HEK293 (cell line): ENCODE measurements around the gene HOXA3.

Experiments
- BCL6B ChIP-seq: fragments of 450-650 bp; formaldehyde crosslinking; IDR thresholded peaks from 2 replicates; pipeline ENCODE4 v1.5.1; 2017; ENCODE audit warnings: missing biosample characterization, missing genetic modification characterization
- GLI4 ChIP-seq: fragments of 450-650 bp; formaldehyde crosslinking; IDR thresholded peaks from 2 replicates; pipeline ENCODE4 v1.5.1; 2016; ENCODE audit warnings: missing biosample characterization, missing genetic modification characterization
- GLIS2 ChIP-seq: fragments of 450-650 bp; formaldehyde crosslinking; IDR thresholded peaks from 2 replicates; pipeline ENCODE4 v1.5.1; 2016; ENCODE audit warnings: missing biosample characterization, missing genetic modification characterization
- HOXD13 ChIP-seq: sonication (generic); formaldehyde crosslinking; IDR thresholded peaks from 2 replicates; pipeline ENCODE4 v1.8.0; 2022; ENCODE audit warnings: missing genetic modification reagents, borderline replicate concordance
- MZF1 ChIP-seq: fragments of 450-650 bp; formaldehyde crosslinking; IDR thresholded peaks from 2 replicates; pipeline ENCODE4 v1.5.1; 2017; ENCODE audit warnings: missing biosample characterization, missing genetic modification characterization, borderline replicate concordance
- OSR2 ChIP-seq: fragments of 450-650 bp; formaldehyde crosslinking; IDR thresholded peaks from 2 replicates; pipeline ENCODE4 v1.5.1; 2016; ENCODE audit warnings: missing biosample characterization, missing genetic modification characterization
- OVOL3 ChIP-seq: fragments of 450-650 bp; formaldehyde crosslinking; IDR thresholded peaks from 2 replicates; pipeline ENCODE4 v1.5.1; 2016; ENCODE audit warnings: missing biosample characterization, missing genetic modification characterization
- SCRT1 ChIP-seq: fragments of 450-650 bp; formaldehyde crosslinking; IDR thresholded peaks from 2 replicates; pipeline ENCODE4 v1.5.1; 2016; ENCODE audit warnings: missing biosample characterization, missing genetic modification characterization, borderline replicate concordance
- TCF7L2 ChIP-seq: IDR thresholded peaks from 2 replicates; pipeline ENCODE4 v1.6.1; 2011; ENCODE audit warnings: low read depth, mild to moderate bottlenecking, inconsistent platforms, low read length, moderate library complexity, borderline replicate concordance
- TSHZ1 ChIP-seq: fragments of 450-650 bp; formaldehyde crosslinking; IDR thresholded peaks from 2 replicates; pipeline ENCODE4 v1.5.1; 2016; ENCODE audit warnings: missing biosample characterization, missing genetic modification characterization, borderline replicate concordance
- YY1 ChIP-seq: fragments of 450-650 bp; formaldehyde crosslinking; IDR thresholded peaks from 2 replicates; pipeline ENCODE4 v1.5.1; 2018; ENCODE audit warnings: missing biosample characterization, missing genetic modification characterization
- ZBTB1 ChIP-seq: fragments of 450-650 bp; formaldehyde crosslinking; IDR thresholded peaks from 2 replicates; pipeline ENCODE4 v1.5.1; 2016; ENCODE audit warnings: missing biosample characterization, missing genetic modification characterization
- ZBTB17 ChIP-seq: fragments of 450-650 bp; formaldehyde crosslinking; IDR thresholded peaks from 2 replicates; pipeline ENCODE4 v1.5.1; 2016; ENCODE audit warnings: missing biosample characterization, missing genetic modification characterization
- ZBTB8A ChIP-seq: fragments of 450-650 bp; formaldehyde crosslinking; IDR thresholded peaks from 2 replicates; pipeline ENCODE4 v1.5.1; 2016; ENCODE audit warnings: missing biosample characterization, missing genetic modification characterization
- ZNF10 ChIP-seq: fragments of 450-650 bp; formaldehyde crosslinking; IDR thresholded peaks from 2 replicates; pipeline ENCODE4 v1.5.1; 2017; ENCODE audit warnings: missing biosample characterization, missing genetic modification characterization
- ZNF114 ChIP-seq: fragments of 450-650 bp; formaldehyde crosslinking; IDR thresholded peaks from 2 replicates; pipeline ENCODE4 v1.5.0; 2017; ENCODE audit warnings: missing biosample characterization, missing genetic modification characterization
- ZNF157 ChIP-seq: fragments of 450-650 bp; formaldehyde crosslinking; IDR thresholded peaks from 2 replicates; pipeline ENCODE4 v1.5.1; 2016; ENCODE audit warnings: missing biosample characterization, missing genetic modification characterization
- ZNF184 ChIP-seq: fragments of 450-650 bp; IDR thresholded peaks from 2 replicates; pipeline ENCODE4 v1.5.1; 2018; ENCODE audit warnings: missing biosample characterization, mild to moderate bottlenecking, missing genetic modification characterization
- ZNF23 ChIP-seq: fragments of 450-650 bp; formaldehyde crosslinking; IDR thresholded peaks from 2 replicates; pipeline ENCODE4 v1.5.1; 2016; ENCODE audit warnings: missing biosample characterization, missing genetic modification characterization, borderline replicate concordance
- ZNF248 ChIP-seq: fragments of 450-650 bp; formaldehyde crosslinking; IDR thresholded peaks from 2 replicates; pipeline ENCODE4 v1.5.1; 2017; ENCODE audit warnings: missing biosample characterization, missing genetic modification characterization
- ZNF311 ChIP-seq: fragments of 450-650 bp; formaldehyde crosslinking; IDR thresholded peaks from 2 replicates; pipeline ENCODE4 v1.5.1; 2017; ENCODE audit warnings: missing biosample characterization, missing genetic modification characterization, borderline replicate concordance
- ZNF341 ChIP-seq: fragments of 450-650 bp; formaldehyde crosslinking; IDR thresholded peaks from 2 replicates; pipeline ENCODE4; 2016; ENCODE audit warnings: low read depth, missing biosample characterization, missing genetic modification characterization
- ZNF510 ChIP-seq: fragments of 450-650 bp; formaldehyde crosslinking; IDR thresholded peaks from 2 replicates; pipeline ENCODE4 v1.5.1; 2018; ENCODE audit warnings: mild to moderate bottlenecking, missing genetic modification characterization, missing biosample characterization; ENCODE audit not compliant: insufficient replicate concordance
- ZNF513 ChIP-seq: fragments of 450-650 bp; IDR thresholded peaks from 2 replicates; pipeline ENCODE4 v1.5.1; 2018; ENCODE audit warnings: missing biosample characterization, missing genetic modification characterization
- ZNF530 ChIP-seq: fragments of 450-650 bp; formaldehyde crosslinking; IDR thresholded peaks from 2 replicates; pipeline ENCODE4 v1.5.1; 2016; ENCODE audit warnings: low read depth, missing biosample characterization, missing genetic modification characterization
- ZNF561 ChIP-seq: fragments of 450-650 bp; IDR thresholded peaks from 2 replicates; pipeline ENCODE4 v1.5.1; 2018; ENCODE audit warnings: missing biosample characterization, missing genetic modification characterization, borderline replicate concordance
- ZNF621 ChIP-seq: fragments of 450-650 bp; formaldehyde crosslinking; IDR thresholded peaks from 2 replicates; pipeline ENCODE4 v1.5.1; 2017; ENCODE audit warnings: missing biosample characterization, missing genetic modification characterization
- ZNF629 ChIP-seq: fragments of 450-650 bp; formaldehyde crosslinking; IDR thresholded peaks from 2 replicates; pipeline ENCODE4 v1.5.1; 2017; ENCODE audit warnings: missing biosample characterization, missing genetic modification characterization
- ZNF654 ChIP-seq: fragments of 450-650 bp; formaldehyde crosslinking; IDR thresholded peaks from 2 replicates; pipeline ENCODE4 v1.5.1; 2016; ENCODE audit warnings: low read depth, missing biosample characterization, missing genetic modification characterization
- ZNF701 ChIP-seq: fragments of 450-650 bp; formaldehyde crosslinking; IDR thresholded peaks from 2 replicates; pipeline ENCODE4 v1.5.1; 2016; ENCODE audit warnings: missing biosample characterization, missing genetic modification characterization
- ZNF76 ChIP-seq: fragments of 450-650 bp; formaldehyde crosslinking; IDR thresholded peaks from 2 replicates; pipeline ENCODE4; 2016; ENCODE audit warnings: low read depth, missing biosample characterization, missing genetic modification characterization, borderline replicate concordance
- ZNF768 ChIP-seq: fragments of 450-650 bp; formaldehyde crosslinking; IDR thresholded peaks from 2 replicates; pipeline ENCODE4 v1.5.1; 2018; ENCODE audit warnings: missing biosample characterization, mild to moderate bottlenecking, missing genetic modification characterization
- ZNF777 ChIP-seq: fragments of 450-650 bp; formaldehyde crosslinking; IDR thresholded peaks from 2 replicates; pipeline ENCODE4 v1.5.1; 2017; ENCODE audit warnings: missing biosample characterization, missing genetic modification characterization, borderline replicate concordance
- ZNF792 ChIP-seq: fragments of 450-650 bp; formaldehyde crosslinking; IDR thresholded peaks from 2 replicates; pipeline ENCODE4 v1.5.1; 2016; ENCODE audit warnings: missing biosample characterization, missing genetic modification characterization
- ZSCAN23 ChIP-seq: fragments of 450-650 bp; formaldehyde crosslinking; IDR thresholded peaks from 2 replicates; pipeline ENCODE4 v1.5.1; 2016; ENCODE audit warnings: missing biosample characterization, missing genetic modification characterization
- ZSCAN30 ChIP-seq: fragments of 450-650 bp; IDR thresholded peaks from 2 replicates; pipeline ENCODE4 v1.5.1; 2018; ENCODE audit warnings: missing biosample characterization, mild to moderate bottlenecking, missing genetic modification characterization, moderate library complexity

The HOXA3 gene

GRCh38 chr7:27140126-27140857 is 12.1 kb downstream of the HOXA3 start (continued):
- TF ChIP-seq HOXD13 (CRISPR knock-in tag), result peak; percentile 62; the same call in 1 of the 2 replicates
- no peak for TF ChIP-seq GLIS2 (tag by site-specific recombination)
- no peak for TF ChIP-seq ZNF621
- TF ChIP-seq ZNF510 (tag by site-specific recombination), result no peak
- TF ChIP-seq GLI4 (tag by site-specific recombination), result no peak
- TF ChIP-seq ZNF10 (tag by site-specific recombination), result peak; percentile 28; the same call in 1 of the 2 replicates
- no peak for TF ChIP-seq ZNF530 (tag by site-specific recombination)
- peak; percentile 14; the same call in 1 of the 2 replicates for TF ChIP-seq ZBTB17 (tag by site-specific recombination)
- no peak for TF ChIP-seq ZNF311 (tag by site-specific recombination)
- TF ChIP-seq ZSCAN30 (tag by site-specific recombination), result peak; percentile 20; the same call in 1 of the 2 replicates
- no peak for TF ChIP-seq ZNF23
- peak; percentile 58; the same call in 1 of the 2 replicates for TF ChIP-seq TCF7L2
- peak; percentile 37; the same call in 1 of the 2 replicates for TF ChIP-seq YY1 (tag by site-specific recombination)
- no peak for TF ChIP-seq ZNF114 (tag by site-specific recombination)
- peak; percentile 91 for TF ChIP-seq MZF1 (tag by site-specific recombination)
- peak; percentile 21; the same call in 1 of the 2 replicates for TF ChIP-seq ZNF561 (tag by site-specific recombination)
- peak; percentile 14; the same call in 1 of the 2 replicates for TF ChIP-seq ZNF513
- peak; percentile 12; the same call in 1 of the 2 replicates for TF ChIP-seq ZNF654
- TF ChIP-seq ZSCAN23 (tag by site-specific recombination), result no peak
- TF ChIP-seq ZNF76 (tag by site-specific recombination), result no peak
- TF ChIP-seq OSR2 (tag by site-specific recombination), result peak; percentile 82
- no peak for TF ChIP-seq ZNF184
- TF ChIP-seq ZBTB8A (tag by site-specific recombination), result peak; percentile 28; the same call in 1 of the 2 replicates
- TF ChIP-seq ZNF157 (tag by site-specific recombination), result no peak
- peak; percentile 72 for TF ChIP-seq ZNF629 (tag by site-specific recombination)
- peak; percentile 82 for TF ChIP-seq OVOL3
- TF ChIP-seq BCL6B (tag by site-specific recombination), result no peak
- no peak for TF ChIP-seq SCRT1 (tag by site-specific recombination)
- no peak for TF ChIP-seq ZBTB1 (tag by site-specific recombination)
- no peak for TF ChIP-seq ZNF777 (tag by site-specific recombination)
- TF ChIP-seq ZNF768 (tag by site-specific recombination), result no peak
- peak; percentile 44; the same call in 1 of the 2 replicates for TF ChIP-seq ZNF792 (tag by site-specific recombination)
- no peak for TF ChIP-seq ZNF248 (tag by site-specific recombination)
- peak; percentile 77 for TF ChIP-seq TSHZ1 (tag by site-specific recombination)
- TF ChIP-seq ZNF341 (tag by site-specific recombination), result no peak; the same call in 1 of the 2 replicates
- TF ChIP-seq ZNF701 (tag by site-specific recombination), result no peak
